Endothelial cell of umbilical vein (primary cell): ENCODE data around the gene IL17RD. TPM values are rescaled to one million over a fixed set of nuclear protein-coding genes. Genes with fewer than 3 reads are reported as not detected.

Experiments
- BruUV-seq: library from RNA; stranded (reverse); fragments of 400-500 nt; replicated peaks from 2 replicates; lab custom pipeline; 2021; lab: Mats Ljungman, UMichigan
- CTCF ChIA-PET: fragments of 300-600, 350-600 bp; sonication (Branson Sonifier 250); formaldehyde crosslinking; loops from one replicate; lab custom pipeline; 2021; ENCODE audit warnings: antibody characterized with exemption, inconsistent platforms; lab: Charles Lee
- POLR2A ChIA-PET: fragments of 300-600, 350-600 bp; sonication (Branson Sonifier 250); formaldehyde crosslinking; loops from one replicate; lab custom pipeline; 2021; ENCODE audit warnings: antibody characterized with exemption, inconsistent platforms; lab: Charles Lee
- DNase-seq: peaks from one replicate; pipeline ENCODE4 v3.0.0-alpha.2; 2011; ENCODE audit warnings: low read depth, low spot score
- FAIRE-seq: peaks from 2 replicates; lab custom pipeline; 2011; peaks lifted over from hg19 to GRCh38; lab: Jason Lieb, UNC
- H2AFZ ChIP-seq: 2 replicates; pipeline ENCODE4 v1.6.0; 2012; ENCODE audit warnings: low read depth, low read length, control low read depth, inconsistent platforms
- H3K27ac ChIP-seq: 2 replicates; pipeline ENCODE4 v1.5.1; 2011; ENCODE audit warnings: low read depth, mild to moderate bottlenecking, control low read depth, low read length, moderate library complexity; ENCODE audit not compliant: insufficient read depth
- H3K27me3 ChIP-seq, 2 experiments: 2 replicates each; pipeline versions ENCODE4 v1.6.0 to v1.6.1; 2011; ENCODE audit warnings: low read length in 2 of 2, mixed read lengths in 1 of 2; ENCODE audit not compliant: control insufficient read depth in 2 of 2, insufficient read depth in 2 of 2
- H3K36me3 ChIP-seq, 2 experiments: 2 replicates in 1 of 2; 3 replicates in 1 of 2; pipeline ENCODE4 v1.5.1; 2011; ENCODE audit warnings: low read length in 2 of 2, mild to moderate bottlenecking in 1 of 2, moderate library complexity in 1 of 2; ENCODE audit not compliant: control insufficient read depth in 2 of 2, insufficient read depth in 2 of 2; ENCODE audit errors: extremely low read depth in 1 of 2
- H3K4me1 ChIP-seq: 3 replicates; pipeline ENCODE4 v1.5.1; 2011; ENCODE audit warnings: mild to moderate bottlenecking, low read length; ENCODE audit not compliant: control insufficient read depth, insufficient read depth; ENCODE audit errors: extremely low read depth
- H3K4me2 ChIP-seq: 2 replicates; pipeline ENCODE4 v1.6.1; 2011; ENCODE audit warnings: low read length, control low read depth, mixed read lengths; ENCODE audit not compliant: insufficient read depth
- H3K4me3 ChIP-seq, 3 experiments: fragments of 200-600 bp in 1 of 3; sonication (generic), shearing (Covaris generic) in 1 of 3; replicated peaks in 1 of 3; 2 replicates each; pipeline ENCODE4 v1.5.1; 2011 to 2016; ENCODE audit warnings: control low read depth in 3 of 3, low read length in 3 of 3, mild to moderate bottlenecking in 2 of 3, inconsistent platforms in 1 of 3, low read depth in 1 of 3, moderate library complexity in 1 of 3; ENCODE audit not compliant: insufficient read depth in 1 of 3
- H3K79me2 ChIP-seq: 2 replicates; pipeline ENCODE4 v1.6.0; 2012; ENCODE audit warnings: low read length, inconsistent platforms; ENCODE audit not compliant: control insufficient read depth, insufficient read depth
- H3K9ac ChIP-seq: replicated peaks from 2 replicates; pipeline ENCODE3; 2011; ENCODE audit warnings: low read length, control low read depth; ENCODE audit not compliant: insufficient read depth; ENCODE audit errors: extremely low read depth
- H3K9me1 ChIP-seq: replicated peaks from 3 replicates; pipeline ENCODE4 v1.6.0; 2011; ENCODE audit warnings: mild to moderate bottlenecking, low read length; ENCODE audit not compliant: control insufficient read depth, insufficient read depth; ENCODE audit errors: extremely low read depth
- H3K9me3 ChIP-seq: replicated peaks from 2 replicates; pipeline ENCODE4 v1.5.1; 2012; ENCODE audit warnings: low read length, inconsistent platforms; ENCODE audit not compliant: control insufficient read depth, insufficient read depth
- H4K20me1 ChIP-seq: replicated peaks from 2 replicates; pipeline ENCODE3; 2011; ENCODE audit warnings: mild to moderate bottlenecking, low read length; ENCODE audit not compliant: control insufficient read depth, insufficient read depth; ENCODE audit errors: extremely low read depth
- EZH2 ChIP-seq: IDR thresholded peaks from 2 replicates; pipeline ENCODE4 v1.6.1; 2012; ENCODE audit warnings: borderline replicate concordance, low read depth, mild to moderate bottlenecking, moderate library complexity, low read length, inconsistent platforms; ENCODE audit not compliant: severe bottlenecking
- GATA2 ChIP-seq: IDR thresholded peaks from 2 replicates; pipeline ENCODE4 v1.7.0; 2011; ENCODE audit warnings: low read depth, mild to moderate bottlenecking, moderate library complexity, mixed read lengths, low read length; ENCODE audit not compliant: insufficient read length, insufficient read depth
- POLR2AphosphoS5 ChIP-seq: IDR thresholded peaks from 2 replicates; pipeline ENCODE4 v1.6.1; 2012; ENCODE audit warnings: low read depth, mild to moderate bottlenecking, control low read depth, low read length, moderate library complexity; ENCODE audit not compliant: insufficient read depth
- dilution Hi-C: fragments of 300-500 bp; cut with MboI; formaldehyde crosslinking; loops from one replicate; pipeline ENCODE4 v1.15.0; 2019; ENCODE audit warnings: low sequenced_read_pairs; ENCODE audit not compliant: extremely low pct_ligation_motif_present
- intact Hi-C: fragments of 100-400 bp; cut with micrococcal nuclease; formaldehyde crosslinking; loops from one replicate; pipeline ENCODE4 v1.10.0; 2022
- polyA plus RNA-seq, 4 experiments: library from polyadenylated mRNA; depleted of rRNA in 3 of 4; stranded (reverse) in 3 of 4; unstranded in 1 of 4; fragments of >200 nt; gene quantifications; 2 replicates each; pipeline versions ENCODE4 v1.2.1 to v1.2.3, GENCODE V29; 2011 to 2012; ENCODE audit warnings: missing spikeins in 1 of 4
- total RNA-seq: library from RNA; stranded (reverse); gene quantifications from 2 replicates; pipeline ENCODE4 v1.2.3, GENCODE V29; 2021
- TF ChIP-seq, protein P1 (sequence below), 2 donors: IDR thresholded peaks; 1 replicate in 1 of 2; 2 replicates in 1 of 2; pipeline ENCODE4 v1.5.1; 2011; ENCODE audit warnings: low read length in 2 of 2, mild to moderate bottlenecking in 2 of 2, moderate library complexity in 2 of 2, control low read depth in 1 of 2, inconsistent platforms in 1 of 2, low read depth in 1 of 2; ENCODE audit not compliant: insufficient read depth in 1 of 2; ENCODE audit errors: extremely low read depth in 1 of 2
- TF ChIP-seq, protein P2 (sequence below): IDR thresholded peaks from 2 replicates; pipeline ENCODE4 v1.6.1; 2011; ENCODE audit not compliant: insufficient read depth, insufficient read length

Gene IL17RD
- total and polyA plus RNA-seq, 2 donors (not counting 3 experiments of a cell fraction or from before 2014, with no cell fraction given), result 0.36 to 0.93 TPM

DNA sequence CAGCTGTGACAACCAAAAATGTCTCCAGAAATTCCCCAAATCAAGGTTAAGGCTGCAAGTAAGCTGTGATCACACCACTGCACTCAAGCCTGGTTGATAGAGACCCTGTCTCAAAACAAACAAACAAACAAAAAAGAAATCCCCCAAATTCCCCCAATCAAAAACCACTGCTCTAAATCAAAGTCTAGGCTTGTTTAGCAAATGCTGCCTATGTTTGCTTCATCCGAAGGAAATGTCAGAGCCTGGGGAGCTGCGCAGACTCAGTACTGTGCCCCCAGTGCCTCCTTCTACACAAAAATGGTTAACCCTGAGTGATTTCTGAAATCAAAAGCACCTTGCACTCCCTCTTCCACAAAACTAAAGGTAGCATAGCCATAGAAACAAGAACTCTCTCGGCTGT is 13.4 kb downstream of the IL17RD start:
- Histone ChIP-seq H3K4me2 (no peak overlapping the region), H3K27me3 (peaks cover 48 to 54% of the 10 kb centered on the region in 2 experiments), H3K9ac (no peak overlapping the region), H3K9me3 (no peaks in the 10 kb centered on the region), H4K20me1 (no peaks in the 10 kb centered on the region), H3K9me1 (no peaks in the 10 kb centered on the region), H3K4me3 (no peak overlapping the region), H3K4me1 (peaks cover 17% of the 10 kb centered on the region), H3K79me2 (no peaks in the 10 kb centered on the region), H3K36me3 (no peaks in the 10 kb centered on the region), H3K27ac (no peak overlapping the region), H2AFZ (no peak overlapping the region)
- CTCF ChIA-PET, result interaction anchor here (0.8 kb wide), 1 partner anchor 52 kb away, joined by 3 read pairs; no protein-coding TSS in a partner anchor
- intact Hi-C loops, result loop anchor here (1.0 to 10.0 kb wide), 3 partner anchors 8 to 157 kb away; no protein-coding TSS in a partner anchor
- DNase-seq, result no peak
- TF ChIP-seq GATA2 (no peak), EZH2 (no peak), POLR2AphosphoS5 (no peak)
- TF ChIP-seq, protein P1, sequence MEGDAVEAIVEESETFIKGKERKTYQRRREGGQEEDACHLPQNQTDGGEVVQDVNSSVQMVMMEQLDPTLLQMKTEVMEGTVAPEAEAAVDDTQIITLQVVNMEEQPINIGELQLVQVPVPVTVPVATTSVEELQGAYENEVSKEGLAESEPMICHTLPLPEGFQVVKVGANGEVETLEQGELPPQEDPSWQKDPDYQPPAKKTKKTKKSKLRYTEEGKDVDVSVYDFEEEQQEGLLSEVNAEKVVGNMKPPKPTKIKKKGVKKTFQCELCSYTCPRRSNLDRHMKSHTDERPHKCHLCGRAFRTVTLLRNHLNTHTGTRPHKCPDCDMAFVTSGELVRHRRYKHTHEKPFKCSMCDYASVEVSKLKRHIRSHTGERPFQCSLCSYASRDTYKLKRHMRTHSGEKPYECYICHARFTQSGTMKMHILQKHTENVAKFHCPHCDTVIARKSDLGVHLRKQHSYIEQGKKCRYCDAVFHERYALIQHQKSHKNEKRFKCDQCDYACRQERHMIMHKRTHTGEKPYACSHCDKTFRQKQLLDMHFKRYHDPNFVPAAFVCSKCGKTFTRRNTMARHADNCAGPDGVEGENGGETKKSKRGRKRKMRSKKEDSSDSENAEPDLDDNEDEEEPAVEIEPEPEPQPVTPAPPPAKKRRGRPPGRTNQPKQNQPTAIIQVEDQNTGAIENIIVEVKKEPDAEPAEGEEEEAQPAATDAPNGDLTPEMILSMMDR (IDR thresholded peaks at IDR 0.05; ENCODE audit: extremely low read depth in 1 of 2, insufficient read depth in 1 of 2, low read depth in 1 of 2, low read length in 2 of 2), result no peak
- TF ChIP-seq, protein P2, sequence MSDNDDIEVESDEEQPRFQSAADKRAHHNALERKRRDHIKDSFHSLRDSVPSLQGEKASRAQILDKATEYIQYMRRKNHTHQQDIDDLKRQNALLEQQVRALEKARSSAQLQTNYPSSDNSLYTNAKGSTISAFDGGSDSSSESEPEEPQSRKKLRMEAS, result no peak
- dilution Hi-C loops, result no loop called here
- BruUV-seq, result no TSS peak
- FAIRE-seq, result no peak
- POLR2A ChIA-PET, result no interaction called here
